Spleen (tissue), 11 donors: Measurements from ENCODE around the gene HMGXB4. TPM values are rescaled to one million over a fixed set of nuclear protein-coding genes. Genes with fewer than 3 reads are reported as not detected.

ENCODE experiments used
- DNase-seq: peaks from one replicate; pipeline ENCODE4 v3.0.0-alpha.2; 2020
- H3K27ac ChIP-seq, 8 donors: fragments of 200-600 bp; sonication (generic) in 7 of 8; 1 replicate in 4 of 8; 2 replicates in 4 of 8; pipeline versions ENCODE4 v1.5.0 to v1.8.0; 2016 to 2021; ENCODE audit warnings: inconsistent platforms in 4 of 8, mild to moderate bottlenecking in 4 of 8, moderate library complexity in 1 of 8
- H3K27me3 ChIP-seq, 7 donors: fragments of 200-600 bp; sonication (generic) in 6 of 7; replicated peaks in 1 of 7; 1 replicate in 4 of 7; 2 replicates in 3 of 7; pipeline versions ENCODE4 v1.5.0 to v1.8.0; 2016 to 2021; ENCODE audit warnings: inconsistent platforms in 3 of 7, mild to moderate bottlenecking in 1 of 7
- H3K36me3 ChIP-seq, 6 donors: fragments of 200-600 bp; sonication (generic) in 5 of 6; 1 replicate in 4 of 6; 2 replicates in 2 of 6; pipeline versions ENCODE4 v1.5.0 to v1.8.0; 2016 to 2021; ENCODE audit warnings: inconsistent platforms in 2 of 6
- H3K4me1 ChIP-seq, 6 donors: fragments of 200-600 bp; sonication (generic) in 5 of 6; 1 replicate in 3 of 6; 2 replicates in 3 of 6; pipeline versions ENCODE4 v1.5.0 to v1.8.0; 2016 to 2021; ENCODE audit warnings: inconsistent platforms in 3 of 6
- H3K4me3 ChIP-seq, 8 donors: fragments of 200-600 bp; sonication (generic) in 7 of 8; 1 replicate in 4 of 8; 2 replicates in 4 of 8; pipeline versions ENCODE4 v1.5.0 to v1.8.0; 2016 to 2021; ENCODE audit warnings: inconsistent platforms in 4 of 8, mild to moderate bottlenecking in 4 of 8, moderate library complexity in 2 of 8
- H3K9me3 ChIP-seq, 8 donors: fragments of 200-600 bp; sonication (generic) in 7 of 8; 1 replicate in 4 of 8; 2 replicates in 4 of 8; pipeline versions ENCODE4 v1.5.0 to v1.8.0; 2016 to 2021; ENCODE audit warnings: inconsistent platforms in 4 of 8
- POLR2A ChIP-seq, 3 donors: fragments of 450-650 bp; IDR thresholded peaks; one replicate each; pipeline ENCODE4 v1.5.1; 2017; ENCODE audit warnings: antibody characterized with exemption in 3 of 3, mild to moderate bottlenecking in 1 of 3
- POLR2AphosphoS5 ChIP-seq, 3 donors: sonication (generic); formaldehyde crosslinking; IDR thresholded peaks; one replicate each; pipeline ENCODE4 v1.5.1; 2017; ENCODE audit warnings: antibody characterized with exemption in 3 of 3
- WGBS, 5 donors: extraction: QIAGEN DNeasy Blood & Tissue Kit in 3 of 5; methylation state at CpG; one replicate each; pipeline versions ENCODE4 v1.1.5 to v1.1.7; 2013 to 2018; 5-methylcytosine and 5-hydroxymethylcytosine counted together
- intact Hi-C: fragments of 100-400 bp; cut with DNase I; formaldehyde crosslinking; loops from one replicate; pipeline ENCODE4 v1.15.0; 2023; ENCODE audit warnings: low total_unique reads
- polyA plus RNA-seq, 3 donors: library from polyadenylated mRNA; stranded (reverse); fragments of 200-250 nt; gene quantifications; one replicate each; pipeline ENCODE4 v1.2.1, GENCODE V29; 2013
- total RNA-seq, 7 donors: library from RNA; depleted of rRNA in 3 of 7; stranded (reverse); fragments of >200 nt in 3 of 7; fragmentation: NEBNext Ultra II Directional in 4 of 7; extraction: Animal tissue kit (Norgen Biotek cat#: 25700) in 4 of 7; gene quantifications; one replicate each; pipeline versions ENCODE4 v1.1.0 to v1.2.1, GENCODE V29; 2016 to 2021
- TF ChIP-seq, protein P1 (sequence below), 11 experiments: fragments of 200-600 bp in 7 of 11; fragments of 450-650 bp in 4 of 11; sonication (generic) in 4 of 11; IDR thresholded peaks in 8 of 11; conservative IDR thresholded peaks in 3 of 11; 1 replicate in 7 of 11; 2 replicates in 4 of 11; pipeline versions ENCODE4 v1.4.0 to v1.8.0; 2016 to 2021; ENCODE audit warnings: antibody characterized with exemption in 11 of 11, inconsistent platforms in 4 of 11, mild to moderate bottlenecking in 1 of 11
- donor health status: healthy with polysubstance abuse.
- donor health status: DM: no; HTN: no; CAD: no; lungs with moderate emphysema.
- donor health status: DM: no; HTN: no; CAD: no.
- donor health status: Bipolar disorder and iron deficiency.
- donor health status: healthy.
- donor health status: DM: no; HTN: no; CAD: no.
- donor health status: DM: yes; HTN: yes; CAD: no.

HMGXB4 gene
- total and polyA plus RNA-seq, 10 donors, result 4.0 to 24.6 (median 19.5) TPM

DNA sequence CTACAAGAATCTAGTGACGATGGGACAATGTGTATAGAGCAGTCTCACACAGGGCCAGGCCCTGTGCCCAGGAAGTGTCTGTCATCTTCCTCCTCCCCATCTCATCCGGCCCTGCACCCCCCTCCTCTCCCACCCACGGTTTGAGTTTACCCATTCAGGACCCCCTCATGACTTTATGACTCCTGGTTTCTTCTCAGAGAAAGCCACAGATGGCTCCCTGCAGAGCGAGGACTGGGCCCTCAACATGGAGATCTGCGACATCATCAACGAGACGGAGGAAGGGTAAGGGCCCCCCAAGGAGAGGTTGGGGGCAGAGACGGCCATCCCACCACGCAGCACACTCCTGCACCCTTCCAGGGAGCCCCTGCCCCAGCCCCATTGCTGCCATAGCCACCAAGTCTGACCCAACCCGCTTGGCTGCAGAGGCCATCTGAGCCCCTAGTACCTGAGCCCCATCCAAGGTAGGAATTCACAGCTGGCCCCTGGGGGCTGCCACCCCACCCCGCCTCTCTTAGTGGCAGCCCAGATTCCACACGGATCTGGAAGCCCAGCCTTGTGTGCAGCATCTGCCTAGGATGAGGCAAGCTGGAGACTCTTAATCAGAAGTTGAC is 60.5 kb downstream of the HMGXB4 start:
- DNase-seq, result peak; percentile 21

DNA sequence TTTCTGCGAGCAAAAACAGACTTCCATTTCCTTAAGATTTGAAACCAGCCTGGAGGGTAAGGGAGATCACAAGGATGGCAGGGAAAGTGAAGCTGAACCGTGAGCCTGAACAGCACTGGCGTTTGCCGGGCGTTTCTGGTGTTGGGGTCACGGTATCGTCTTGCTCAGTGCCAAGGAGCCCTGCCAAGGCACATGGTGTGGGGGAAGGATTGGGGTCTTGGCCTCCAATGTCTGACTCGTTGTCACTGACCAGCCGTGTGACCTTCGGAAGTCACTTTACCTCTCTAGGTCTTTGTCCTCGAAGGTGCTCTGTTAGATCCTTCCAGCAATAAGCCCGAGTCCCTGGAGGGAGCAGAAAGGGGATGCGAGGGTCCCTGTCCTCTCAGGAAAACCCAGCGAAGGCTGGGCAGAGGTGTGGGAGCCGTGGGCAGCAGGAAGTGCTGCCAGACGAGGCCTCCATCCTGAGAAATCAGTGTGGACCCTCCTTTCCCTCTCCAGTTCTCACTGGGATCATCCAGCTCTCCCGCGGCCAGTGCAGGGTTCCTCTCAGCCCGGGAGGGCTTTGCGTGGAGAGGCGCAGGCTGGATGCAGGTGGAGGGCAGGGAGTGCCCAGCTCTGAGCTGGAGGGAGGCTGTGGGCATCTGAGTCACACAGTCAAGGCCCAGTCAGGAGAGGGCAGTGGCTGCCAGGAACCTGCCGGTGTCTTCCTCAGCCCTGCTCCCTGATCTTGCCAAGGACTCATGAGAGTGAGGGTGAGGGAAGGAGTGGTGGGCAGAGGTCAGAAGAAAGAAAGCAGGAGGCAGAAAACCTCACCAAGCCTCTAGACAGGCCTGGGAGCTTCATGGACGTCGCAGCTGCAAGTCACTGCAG is 61.3 kb downstream of the HMGXB4 start:
- TF ChIP-seq, protein P1, sequence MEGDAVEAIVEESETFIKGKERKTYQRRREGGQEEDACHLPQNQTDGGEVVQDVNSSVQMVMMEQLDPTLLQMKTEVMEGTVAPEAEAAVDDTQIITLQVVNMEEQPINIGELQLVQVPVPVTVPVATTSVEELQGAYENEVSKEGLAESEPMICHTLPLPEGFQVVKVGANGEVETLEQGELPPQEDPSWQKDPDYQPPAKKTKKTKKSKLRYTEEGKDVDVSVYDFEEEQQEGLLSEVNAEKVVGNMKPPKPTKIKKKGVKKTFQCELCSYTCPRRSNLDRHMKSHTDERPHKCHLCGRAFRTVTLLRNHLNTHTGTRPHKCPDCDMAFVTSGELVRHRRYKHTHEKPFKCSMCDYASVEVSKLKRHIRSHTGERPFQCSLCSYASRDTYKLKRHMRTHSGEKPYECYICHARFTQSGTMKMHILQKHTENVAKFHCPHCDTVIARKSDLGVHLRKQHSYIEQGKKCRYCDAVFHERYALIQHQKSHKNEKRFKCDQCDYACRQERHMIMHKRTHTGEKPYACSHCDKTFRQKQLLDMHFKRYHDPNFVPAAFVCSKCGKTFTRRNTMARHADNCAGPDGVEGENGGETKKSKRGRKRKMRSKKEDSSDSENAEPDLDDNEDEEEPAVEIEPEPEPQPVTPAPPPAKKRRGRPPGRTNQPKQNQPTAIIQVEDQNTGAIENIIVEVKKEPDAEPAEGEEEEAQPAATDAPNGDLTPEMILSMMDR (IDR thresholded peaks at IDR 0.05 in 8 of 11, conservative IDR thresholded peaks at IDR 0.05 in 3 of 11), result no peak
- TF ChIP-seq POLR2AphosphoS5 (IDR thresholded peaks at IDR 0.05) (peak in 2 of 3 donors; percentile 10 to 12), POLR2A (IDR thresholded peaks at IDR 0.05) (no peak)
- Histone ChIP-seq H3K9me3 (no peaks in the 10 kb centered on the region), H3K4me1 (peaks cover 5 to 25% (median 15%) of the 10 kb centered on the region in 6 donors), H3K27me3 (no peaks in the 10 kb centered on the region), H3K36me3 (peaks cover 0 to 95% (median 61%) of the 10 kb centered on the region in 6 donors), H3K4me3 (no peak overlapping the region), H3K27ac (no peak overlapping the region)
- WGBS, 5 donors, result 82 to 96% (median 91%) methylated on average over 22 to 24 of the region's 24 CpGs
- intact Hi-C loops, result no loop called here
- DNase-seq, result peak; percentile 59

More for the DNA sequence above, 60.5 kb downstream of the HMGXB4 start:
- TF ChIP-seq, protein P1 (IDR thresholded peaks at IDR 0.05 in 8 of 11, conservative IDR thresholded peaks at IDR 0.05 in 3 of 11), result no peak
- TF ChIP-seq POLR2AphosphoS5 (IDR thresholded peaks at IDR 0.05), result no peak
- no peak for TF ChIP-seq POLR2A (IDR thresholded peaks at IDR 0.05)
- Histone ChIP-seq H3K9me3 (no peaks in the 10 kb centered on the region), H3K4me3 (no peak overlapping the region), H3K27me3 (no peaks in the 10 kb centered on the region), H3K4me1 (peaks cover 8 to 33% (median 23%) of the 10 kb centered on the region in 6 donors), H3K27ac (no peak overlapping the region), H3K36me3 (peaks cover 0 to 87% (median 53%) of the 10 kb centered on the region in 6 donors)
- intact Hi-C loops, result no loop called here
- WGBS, 5 donors, result 85 to 92% (median 87%) methylated on average over 12 of the region's 12 CpGs

DNA sequence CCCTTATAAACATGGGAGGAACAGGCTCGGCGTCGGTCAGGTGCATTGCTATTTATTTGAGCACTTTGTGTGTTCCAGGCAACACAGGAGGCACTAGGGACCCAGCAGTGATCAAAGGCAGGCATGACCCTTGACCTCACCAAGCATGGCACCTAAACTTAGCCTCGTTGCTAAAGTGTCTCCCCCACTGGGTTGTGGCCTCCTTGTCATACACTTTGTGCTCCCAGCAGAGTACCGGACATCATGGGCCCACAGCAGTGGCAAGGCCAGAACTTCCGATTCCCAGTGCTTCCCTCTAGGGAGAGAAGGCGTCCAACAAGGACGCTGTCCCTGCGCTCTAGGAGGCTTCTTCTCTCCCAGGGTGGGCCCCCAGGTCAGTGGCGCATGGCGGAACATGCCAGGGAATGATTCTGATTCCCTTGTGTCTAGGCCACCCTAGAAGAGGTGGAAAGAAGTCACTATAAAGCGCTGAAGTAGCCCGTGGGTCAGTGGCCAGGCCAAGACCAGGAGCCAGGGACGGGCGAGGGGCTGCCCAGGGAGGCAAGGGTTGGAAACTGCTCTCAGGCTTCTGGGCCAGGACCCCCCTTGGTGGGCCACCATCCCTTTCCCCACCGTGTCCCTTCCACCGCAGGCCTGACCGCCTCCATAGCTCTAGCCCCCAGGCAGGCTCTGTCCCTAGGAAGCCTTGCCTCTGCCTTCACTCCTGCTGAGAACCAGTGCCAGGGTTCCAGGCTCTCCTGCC is 62.1 kb downstream of the HMGXB4 start:
- intact Hi-C loops, result no loop called here
- Histone ChIP-seq H3K4me3 (no peak overlapping the region), H3K27me3 (no peaks in the 10 kb centered on the region), H3K27ac (no peak overlapping the region), H3K4me1 (peaks cover 0 to 17% (median 7%) of the 10 kb centered on the region in 6 donors), H3K36me3 (peaks cover 0 to 95% (median 69%) of the 10 kb centered on the region in 6 donors), H3K9me3 (no peaks in the 10 kb centered on the region)
- TF ChIP-seq, protein P1 (IDR thresholded peaks at IDR 0.05 in 8 of 11, conservative IDR thresholded peaks at IDR 0.05 in 3 of 11), result no peak
- TF ChIP-seq POLR2A (IDR thresholded peaks at IDR 0.05), result no peak
- peak in 1 of 3 donors; percentile 15 for TF ChIP-seq POLR2AphosphoS5 (IDR thresholded peaks at IDR 0.05)
- DNase-seq, result peak; percentile 59
- WGBS, 5 donors, result 92 to 94% (median 93%) methylated on average over 17 to 18 of the region's 18 CpGs
